Sigmoid colon (tissue), 4 donors: ENCODE data around the gene NFATC2IP.

Experiments
- CTCF ChIP-seq, 4 experiments: fragments of 450-650 bp in 3 of 4; fragments of 200-600 bp in 1 of 4; IDR thresholded peaks; one replicate each; pipeline ENCODE4 v1.5.1; 2016 to 2019; ENCODE audit warnings: antibody characterized with exemption in 4 of 4, mild to moderate bottlenecking in 3 of 4, moderate library complexity in 2 of 4
- POLR2A ChIP-seq, 2 donors: fragments of 450-650 bp; IDR thresholded peaks; one replicate each; pipeline ENCODE4 v1.6.1; 2016; ENCODE audit warnings: antibody characterized with exemption in 2 of 2, mild to moderate bottlenecking in 2 of 2, moderate library complexity in 2 of 2
- POLR2AphosphoS5 ChIP-seq, 4 donors: sonication (generic); formaldehyde crosslinking; IDR thresholded peaks; one replicate each; pipeline ENCODE4 v1.6.1; 2017; ENCODE audit warnings: antibody characterized with exemption in 4 of 4

GRCh38 chr16:28989363-28989762 is 38.6 kb downstream of the NFATC2IP start:
- TF ChIP-seq POLR2A (IDR thresholded peaks at IDR 0.05): no peak
- no peak for TF ChIP-seq CTCF (IDR thresholded peaks at IDR 0.05)
- TF ChIP-seq POLR2AphosphoS5 (IDR thresholded peaks at IDR 0.05): no peak
